DND-41 (cell line): ENCODE data around the gene IGFL3.

Experiments used
- CTCF ChIP-seq: IDR thresholded peaks from 2 replicates; pipeline ENCODE4 v1.5.1; 2012; ENCODE audit warnings: borderline replicate concordance, low read length, moderate library complexity, mild to moderate bottlenecking; ENCODE audit not compliant: poor library complexity, severe bottlenecking; ENCODE audit errors: extremely low read depth
- EZH2 ChIP-seq: IDR thresholded peaks from 3 replicates; pipeline ENCODE4 v1.6.1; 2012; ENCODE audit warnings: borderline replicate concordance, low read depth, mild to moderate bottlenecking, moderate library complexity, low read length, inconsistent platforms; ENCODE audit not compliant: severe bottlenecking

GRCh38 chr19:46150606-46151005, 26.1 kb upstream of the IGFL3 start:
- no peak for TF ChIP-seq CTCF
- no peak for TF ChIP-seq EZH2
